ENCODE measurements around the gene PCSK6. TPM values are rescaled to one million over a fixed set of nuclear protein-coding genes. Genes with fewer than 3 reads are reported as not detected.
"Not testable (repeated sequence)": the region's sequence is repeated elsewhere in the genome, so short reads cannot be mapped to it uniquely, and the experiment has no call there.

PCSK6 gene
- total RNA-seq, 4 donors from 2014 or later: 4.0 to 28.6 (median 17.5) TPM

- intact Hi-C loops (cut with DNase I): no loop called here
- Histone ChIP-seq H3K27ac (no peak overlapping the region), H3K27me3 (no peaks in the 10 kb centered on the region), H3K4me3 (replicated peaks in 1 of 3) (no peak overlapping the region), H3K4me1 (peaks cover 0 to 4% of the 10 kb centered on the region in 2 donors), H3K9me3 (no peaks in the 10 kb centered on the region), H3K36me3 (no peaks in the 10 kb centered on the region)
- no peak for DNase-seq
- WGBS, 2 donors: 84 to 85% methylated on average over 14 of the region's 14 CpGs
- TF ChIP-seq CTCF (IDR thresholded peaks at IDR 0.05) (no peak), POLR2A (IDR thresholded peaks at IDR 0.05) (no peak)
Observed at GRCh38 chr15:101456057-101456739, 33.3 kb downstream of the PCSK6 start.

- WGBS, 2 donors: 44 to 51% methylated on average over 11 of the region's 11 CpGs
- peak; percentile 10 to 37 for DNase-seq
- Histone ChIP-seq H3K27ac (no peak overlapping the region), H3K4me3 (replicated peaks in 1 of 3) (no peak overlapping the region), H3K4me1 (peaks cover 0 to 6% of the 10 kb centered on the region in 2 donors), H3K9me3 (no peaks in the 10 kb centered on the region), H3K36me3 (no peaks in the 10 kb centered on the region), H3K27me3 (no peaks in the 10 kb centered on the region)
- TF ChIP-seq CTCF (IDR thresholded peaks at IDR 0.05) (no peak), POLR2A (IDR thresholded peaks at IDR 0.05) (no peak)
- intact Hi-C loops (cut with DNase I): no loop called here
Observed at GRCh38 chr15:101455291-101456025, 34.0 kb downstream of the PCSK6 start.

GRCh38 chr15:101454781-101455180 lies 34.7 kb downstream of the PCSK6 start:
- H3K4me1 ChIP-seq; H3K27me3 ChIP-seq; H3K36me3 ChIP-seq; intact Hi-C loops (cut with DNase I); H3K9me3 ChIP-seq; DNase-seq; H3K4me3 ChIP-seq (replicated peaks in 1 of 3); H3K27ac ChIP-seq: not testable (repeated sequence)
- whole genome bisulfite sequencing, 2 donors: 94 to 97% methylated on average over 5 of the region's 5 CpGs

GRCh38 chr15:101454365-101454764 lies 35.1 kb downstream of the PCSK6 start:
- Histone ChIP-seq H3K27ac (no peak overlapping the region), H3K4me3 (replicated peaks in 1 of 3) (no peak overlapping the region), H3K9me3 (no peaks in the 10 kb centered on the region), H3K4me1 (peaks cover 0 to 6% of the 10 kb centered on the region in 2 donors), H3K27me3 (no peaks in the 10 kb centered on the region), H3K36me3 (no peaks in the 10 kb centered on the region)
- WGBS, 2 donors: 82 to 89% methylated on average over 8 of the region's 8 CpGs
- DNase-seq: no peak
- intact Hi-C loops (cut with DNase I): no loop called here
- TF ChIP-seq POLR2A (IDR thresholded peaks at IDR 0.05) (no peak), CTCF (IDR thresholded peaks at IDR 0.05) (no peak)

GRCh38 chr15:101453123-101454120 lies 36.1 kb downstream of the PCSK6 start:
- TF ChIP-seq CTCF (IDR thresholded peaks at IDR 0.05) (no peak), POLR2A (IDR thresholded peaks at IDR 0.05) (no peak)
- H3K9me3 ChIP-seq: no peaks in the 10 kb centered on the region
- H3K4me3 ChIP-seq (replicated peaks in 1 of 3): no peak overlapping the region
- 89% methylated on average over 13 to 18 of the region's 20 CpGs for WGBS, 2 donors
- no peak for DNase-seq
- intact Hi-C loops (cut with DNase I): no loop called here
- H3K27me3 ChIP-seq: no peaks in the 10 kb centered on the region
- no peaks in the 10 kb centered on the region for H3K36me3 ChIP-seq
- peaks cover 0 to 6% of the 10 kb centered on the region in 2 donors for H3K4me1 ChIP-seq
- H3K27ac ChIP-seq: no peak overlapping the region
